Heart right ventricle (tissue), 16 donors: Measurements from ENCODE around the gene NUBP1. TPM values are rescaled to one million over a fixed set of nuclear protein-coding genes. Genes with fewer than 3 reads are reported as not detected.
"Not testable (repeated sequence)": the region's sequence is repeated elsewhere in the genome, so short reads cannot be mapped to it uniquely, and the experiment has no call there.

ENCODE experiments used
- ATAC-seq, 8 donors: fragments of 200-7000 bp; cut with Tn5 transposase; one replicate each; pipeline ENCODE4 v1.9.1; 2020; ENCODE audit warnings: mild to moderate bottlenecking in 8 of 8, moderate library complexity in 8 of 8, moderate number of reproducible peaks in 1 of 8
- DNase-seq, 2 donors: peaks; one replicate each; pipeline ENCODE4 v3.0.0-alpha.2; 2020
- H3K27ac ChIP-seq, 10 donors: fragments of 200-600 bp; sonication (generic) in 2 of 10; one replicate each; pipeline versions ENCODE4 v1.5.0 to v1.8.0; 2020 to 2022; ENCODE audit warnings: mild to moderate bottlenecking in 3 of 10
- H3K27me3 ChIP-seq, 7 donors: fragments of 200-600 bp; one replicate each; pipeline ENCODE4 v1.8.0; 2021 to 2022; ENCODE audit warnings: mild to moderate bottlenecking in 2 of 7
- H3K36me3 ChIP-seq, 9 donors: fragments of 200-600 bp; sonication (generic) in 1 of 9; one replicate each; pipeline versions ENCODE4 v1.5.0 to v1.8.0; 2020 to 2022; ENCODE audit warnings: mild to moderate bottlenecking in 2 of 9
- H3K4me1 ChIP-seq, 9 donors: fragments of 200-600 bp; sonication (generic) in 1 of 9; one replicate each; pipeline versions ENCODE4 v1.5.0 to v1.8.0; 2020 to 2022; ENCODE audit warnings: mild to moderate bottlenecking in 4 of 9
- H3K4me3 ChIP-seq, 10 donors: fragments of 200-600 bp; sonication (generic) in 2 of 10; one replicate each; pipeline versions ENCODE4 v1.5.0 to v1.8.0; 2020 to 2022; ENCODE audit warnings: mild to moderate bottlenecking in 7 of 10, moderate library complexity in 2 of 10
- H3K9me3 ChIP-seq, 11 donors: fragments of 200-600 bp in 10 of 11; sonication (generic) in 2 of 11; one replicate each; pipeline versions ENCODE4 v1.5.0 to v1.8.0; 2013 to 2022; ENCODE audit warnings: mild to moderate bottlenecking in 2 of 11, control low read depth in 1 of 11, moderate library complexity in 1 of 11
- WGBS, 2 donors: extraction: QIAGEN DNeasy Blood & Tissue Kit; methylation state at CpG; one replicate each; pipeline ENCODE4 v1.1.7; 2013; ENCODE audit warnings: inconsistent platforms in 1 of 2; 5-methylcytosine and 5-hydroxymethylcytosine counted together
- intact Hi-C, 10 donors: fragments of 100-400 bp; cut with DNase I; formaldehyde crosslinking; loops; one replicate each; pipeline versions ENCODE4 v1.11.1 to v1.14.2; 2022
- polyA plus RNA-seq, 2 donors: library from polyadenylated mRNA; stranded (reverse); fragments of 200-250 nt; gene quantifications; one replicate each; pipeline ENCODE4 v1.2.3, GENCODE V29; 2013
- total RNA-seq, 10 donors: library from RNA; stranded (reverse); fragmentation: NEBNext Ultra II Directional in 3 of 10; extraction: Animal tissue kit (Norgen Biotek cat#: 25700) in 3 of 10; gene quantifications; one replicate each; pipeline versions ENCODE4 v1.2.1 to v1.2.4, GENCODE V29; 2021 to 2023
- TF ChIP-seq, protein P1 (sequence below), 9 donors: fragments of 200-600 bp; sonication (generic) in 2 of 9; IDR thresholded peaks; one replicate each; pipeline versions ENCODE4 v1.5.0 to v1.8.0; 2021 to 2022; ENCODE audit warnings: antibody characterized with exemption in 9 of 9, mild to moderate bottlenecking in 5 of 9, moderate library complexity in 1 of 9
- donor health status: Arrhythmogenic right ventricular cardiomyopathy.
- donor health status: ischemic (EF 13 %, LVEDD 7.1; RV severe dilation, severe dysfunction).
- donor health status: healthy with polysubstance abuse.
- donor health status: DM: no; HTN: yes; CAD: no.
- donor health status: DM: no; HTN: no; CAD: no.
- donor health status: ischemic (EF 25% LVEDD 6.9; RV normal size, moderate dysfunction).
- donor health status: ischemic (EF 25% LVEDD 5.7; RV mildly dilated, moderate dysfunction).
- donor health status: healthy.
- donor health status: DM: yes; HTN: yes; CAD: no.
- donor health status: Ischemic cardiomyopathy.
- donor health status: ischemic (EF 35%, LVEDD 5.7; RV mildly dilated, moderate dysfunction).
- donor health status: nonischemic (EF 11% LVEDD 7.7; RV severe dilation, severe dysfunction).
- donor health status: DM: yes; HTN: yes; CAD: no.
- donor health status: PGD.
- donor health status: ischemic (EF 29% LVEDD 5.4; RV normal size, mild dysfunction).
- donor health status: nonischemic (EF 23%, LVEDD 6.1; RV moderate dilation, normal function).

The NUBP1 gene
- total and polyA plus RNA-seq, 12 donors: 44.1 to 82.1 (median 53.4) TPM

GRCh38 chr16:10738231-10739077 lies 5.2 kb upstream of the NUBP1 start:
- Histone ChIP-seq H3K36me3 (no peaks in the 10 kb centered on the region), H3K27ac (peak overlapping the region; percentile 51 to 90 (median 82)), H3K4me3 (no peak overlapping the region), H3K27me3 (no peaks in the 10 kb centered on the region), H3K4me1 (peaks cover 6 to 41% (median 34%) of the 10 kb centered on the region in 9 donors), H3K9me3 (peaks cover 0 to 6% (median 0%) of the 10 kb centered on the region in 11 donors)
- 45 to 55% methylated on average over 12 of the region's 12 CpGs for WGBS, 2 donors
- TF ChIP-seq, protein P1, sequence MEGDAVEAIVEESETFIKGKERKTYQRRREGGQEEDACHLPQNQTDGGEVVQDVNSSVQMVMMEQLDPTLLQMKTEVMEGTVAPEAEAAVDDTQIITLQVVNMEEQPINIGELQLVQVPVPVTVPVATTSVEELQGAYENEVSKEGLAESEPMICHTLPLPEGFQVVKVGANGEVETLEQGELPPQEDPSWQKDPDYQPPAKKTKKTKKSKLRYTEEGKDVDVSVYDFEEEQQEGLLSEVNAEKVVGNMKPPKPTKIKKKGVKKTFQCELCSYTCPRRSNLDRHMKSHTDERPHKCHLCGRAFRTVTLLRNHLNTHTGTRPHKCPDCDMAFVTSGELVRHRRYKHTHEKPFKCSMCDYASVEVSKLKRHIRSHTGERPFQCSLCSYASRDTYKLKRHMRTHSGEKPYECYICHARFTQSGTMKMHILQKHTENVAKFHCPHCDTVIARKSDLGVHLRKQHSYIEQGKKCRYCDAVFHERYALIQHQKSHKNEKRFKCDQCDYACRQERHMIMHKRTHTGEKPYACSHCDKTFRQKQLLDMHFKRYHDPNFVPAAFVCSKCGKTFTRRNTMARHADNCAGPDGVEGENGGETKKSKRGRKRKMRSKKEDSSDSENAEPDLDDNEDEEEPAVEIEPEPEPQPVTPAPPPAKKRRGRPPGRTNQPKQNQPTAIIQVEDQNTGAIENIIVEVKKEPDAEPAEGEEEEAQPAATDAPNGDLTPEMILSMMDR (IDR thresholded peaks at IDR 0.05): peak in 1 of 9 donors; percentile 11
- peak; percentile 86 to 93 (median 90) for ATAC-seq
- DNase-seq: peak; percentile 84 to 85
- intact Hi-C loops: loop anchor here in 9 of 10 donors (5.0 to 10.0 kb wide), 9 partner anchors 124 to 484 kb away; partner anchors contain the start of gene EMP2 (in 1 of the 9)

- DNase-seq: no peak
- WGBS, 2 donors: 87 to 92% methylated on average over 10 of the region's 10 CpGs
- H3K36me3 ChIP-seq: no peaks in the 10 kb centered on the region
- no peaks in the 10 kb centered on the region for H3K27me3 ChIP-seq
- peak overlapping the region in 1 of 10 donors; percentile 22 for H3K27ac ChIP-seq
- H3K9me3 ChIP-seq: no peaks in the 10 kb centered on the region
- no peak for ATAC-seq
- H3K4me3 ChIP-seq: no peak overlapping the region
- TF ChIP-seq, protein P1 (IDR thresholded peaks at IDR 0.05): no peak
- intact Hi-C loops: loop anchor here (5.0 to 10.0 kb wide), 11 partner anchors 87 to 485 kb away; partner anchors contain the start of gene EMP2 (in 1 of the 10)
- H3K4me1 ChIP-seq: peaks cover 11 to 52% (median 45%) of the 10 kb centered on the region in 9 donors
Measured at GRCh38 chr16:10740000-10740844, 3.4 kb upstream of the NUBP1 start.

DNA sequence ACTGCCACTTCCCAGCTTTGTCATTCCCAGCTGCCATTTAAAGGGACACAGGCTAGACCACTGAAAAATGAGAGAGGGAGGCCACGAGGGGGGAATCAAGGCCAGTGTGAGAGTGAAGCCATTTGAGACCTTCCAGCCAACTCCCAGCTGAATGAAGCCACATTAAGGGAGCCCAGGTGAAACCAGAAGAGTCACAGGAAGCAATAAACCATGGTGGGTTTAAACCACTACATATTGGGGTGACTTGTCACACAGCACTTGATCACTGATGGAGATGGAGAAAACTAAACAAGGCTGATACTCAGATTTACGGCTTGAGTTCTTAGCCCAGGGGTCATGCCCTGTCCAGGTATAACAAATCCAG lies 2.8 kb upstream of the NUBP1 start:
- 91 to 96% methylated on average over 2 of the region's 2 CpGs for WGBS, 2 donors
- no peaks in the 10 kb centered on the region for H3K9me3 ChIP-seq
- peaks cover 0 to 2% (median 0%) of the 10 kb centered on the region in 9 donors for H3K36me3 ChIP-seq
- no peak for ATAC-seq
- H3K4me3 ChIP-seq: no peak overlapping the region
- H3K27ac ChIP-seq: peak overlapping the region in 1 of 10 donors; percentile 22
- DNase-seq: no peak
- intact Hi-C loops: loop anchor here in 4 of 10 donors (5.0 kb wide), 2 partner anchors 86 to 176 kb away; no protein-coding TSS in a partner anchor
- TF ChIP-seq, protein P1 (IDR thresholded peaks at IDR 0.05): no peak
- H3K27me3 ChIP-seq: no peaks in the 10 kb centered on the region
- H3K4me1 ChIP-seq: peaks cover 13 to 58% (median 51%) of the 10 kb centered on the region in 9 donors

DNA sequence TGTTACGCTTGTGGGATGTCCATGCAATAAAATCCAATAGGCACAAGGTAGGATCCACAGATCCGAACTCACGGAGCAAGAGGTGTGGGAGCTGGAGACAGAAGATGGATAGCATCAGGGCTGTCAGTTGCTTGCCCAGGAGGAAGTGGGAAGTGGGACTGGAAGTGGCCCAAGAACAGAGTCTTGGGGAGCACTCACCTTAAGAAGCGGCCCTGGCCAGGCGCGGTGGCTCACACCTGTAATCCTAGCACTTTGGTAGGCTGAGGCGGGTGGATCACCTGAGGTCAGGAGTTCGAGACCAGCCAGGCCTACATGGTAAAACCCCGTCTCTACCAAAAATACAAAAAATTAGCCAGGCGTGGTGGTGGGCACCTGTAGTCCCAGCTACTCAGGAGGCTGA lies 2.4 kb upstream of the NUBP1 start:
- peaks cover 13 to 62% (median 55%) of the 10 kb centered on the region in 9 donors for H3K4me1 ChIP-seq
- not testable (repeated sequence) for H3K27me3 ChIP-seq, DNase-seq, H3K9me3 ChIP-seq, H3K36me3 ChIP-seq, H3K4me3 ChIP-seq, ATAC-seq
- peak overlapping the region in 3 of 10 donors; percentile 22 to 94 (median 68) for H3K27ac ChIP-seq
- 93 to 95% methylated on average over 10 of the region's 10 CpGs for WGBS, 2 donors
- intact Hi-C loops: loop anchor here in 4 of 10 donors (5.0 kb wide), 2 partner anchors 86 to 176 kb away; no protein-coding TSS in a partner anchor
